Ascending aorta (tissue), 2 donors: ENCODE measurements around the gene NELL1. TPM values are rescaled to one million over a fixed set of nuclear protein-coding genes. Genes with fewer than 3 reads are reported as not detected.

ENCODE experiments used
- DNase-seq, 2 donors: peaks; one replicate each; pipeline ENCODE4 v3.0.0-alpha.2; 2019; ENCODE audit warnings: low spot score in 2 of 2
- H3K27ac ChIP-seq, 2 donors: fragments of 200-600 bp; sonication (generic); one replicate each; pipeline ENCODE4 v1.5.1; 2016 to 2017; ENCODE audit warnings: mild to moderate bottlenecking in 1 of 2
- H3K27me3 ChIP-seq: fragments of 200-600 bp; sonication (generic); one replicate; pipeline ENCODE4 v1.5.1; 2017
- H3K36me3 ChIP-seq, 2 donors: fragments of 200-600 bp; sonication (generic); one replicate each; pipeline ENCODE4 v1.5.1; 2016
- H3K4me1 ChIP-seq, 2 donors: fragments of 200-600 bp; sonication (generic); one replicate each; pipeline ENCODE4 v1.5.1; 2016 to 2017; ENCODE audit warnings: mild to moderate bottlenecking in 1 of 2
- H3K4me3 ChIP-seq, 2 donors: fragments of 200-600 bp; sonication (generic); one replicate each; pipeline ENCODE4 v1.5.1; 2016 to 2017; ENCODE audit warnings: mild to moderate bottlenecking in 1 of 2
- H3K9me3 ChIP-seq, 2 donors: fragments of 200-600 bp; sonication (generic); one replicate each; pipeline ENCODE4 v1.5.1; 2016
- CTCF ChIP-seq, 3 experiments: fragments of 200-600 bp in 2 of 3; fragments of 450-650 bp in 1 of 3; sonication (generic) in 2 of 3; IDR thresholded peaks; one replicate each; pipeline ENCODE4 v1.5.1; 2016 to 2019; ENCODE audit warnings: antibody characterized with exemption in 3 of 3, mild to moderate bottlenecking in 1 of 3, moderate library complexity in 1 of 3
- intact Hi-C: fragments of 100-400 bp; cut with DNase I; formaldehyde crosslinking; loops from one replicate; pipeline ENCODE4 v1.15.1; 2023
- total RNA-seq: library from RNA; depleted of rRNA; stranded (reverse); fragments of >200 nt; gene quantifications from one replicate; pipeline ENCODE4 v1.1.0, GENCODE V29; 2016

The NELL1 gene
- total RNA-seq, 1 donor from 2014 or later, result not detected

GRCh38 chr11:21446939-21447590 lies 777.7 kb downstream of the NELL1 start:
- Histone ChIP-seq H3K27ac (no peak overlapping the region), H3K4me3 (no peak overlapping the region), H3K36me3 (no peaks in the 10 kb centered on the region), H3K27me3 (no peaks in the 10 kb centered on the region), H3K9me3 (no peaks in the 10 kb centered on the region), H3K4me1 (no peaks in the 10 kb centered on the region)
- intact Hi-C loops, result no loop called here
- no peak for TF ChIP-seq CTCF (IDR thresholded peaks at IDR 0.05)
- DNase-seq, result no peak

GRCh38 chr11:21447871-21448270 lies 778.5 kb downstream of the NELL1 start:
- DNase-seq, result no peak
- no peaks in the 10 kb centered on the region for H3K27me3 ChIP-seq
- H3K27ac ChIP-seq, result no peak overlapping the region
- no peaks in the 10 kb centered on the region for H3K36me3 ChIP-seq
- no peaks in the 10 kb centered on the region for H3K4me1 ChIP-seq
- TF ChIP-seq CTCF (IDR thresholded peaks at IDR 0.05), result no peak
- no peak overlapping the region for H3K4me3 ChIP-seq
- H3K9me3 ChIP-seq, result no peaks in the 10 kb centered on the region
- intact Hi-C loops, result no loop called here

DNA sequence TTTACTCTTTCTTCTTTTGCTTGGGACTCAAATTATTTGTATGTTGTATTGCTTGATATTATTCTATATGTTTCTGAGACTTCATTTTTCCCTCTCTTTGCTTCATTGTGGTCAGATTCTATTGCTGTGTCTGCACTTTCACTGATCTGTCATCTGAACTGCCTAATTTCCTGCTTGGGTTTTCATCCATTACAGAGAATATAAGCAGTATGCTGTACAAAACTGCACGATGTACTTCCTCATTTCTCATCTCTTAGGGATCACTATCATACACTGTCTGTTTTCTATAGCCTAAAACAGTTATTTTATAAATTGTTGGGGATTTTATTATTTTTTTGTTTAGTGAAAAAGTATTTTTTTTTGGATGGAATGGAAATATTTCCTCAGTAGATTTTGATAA lies 786.8 kb downstream of the NELL1 start:
- DNase-seq, result no peak
- Histone ChIP-seq H3K4me1 (no peaks in the 10 kb centered on the region), H3K36me3 (no peaks in the 10 kb centered on the region), H3K27me3 (no peaks in the 10 kb centered on the region), H3K4me3 (no peak overlapping the region), H3K9me3 (no peaks in the 10 kb centered on the region), H3K27ac (no peak overlapping the region)
- TF ChIP-seq CTCF (IDR thresholded peaks at IDR 0.05), result no peak
- intact Hi-C loops, result no loop called here

DNA sequence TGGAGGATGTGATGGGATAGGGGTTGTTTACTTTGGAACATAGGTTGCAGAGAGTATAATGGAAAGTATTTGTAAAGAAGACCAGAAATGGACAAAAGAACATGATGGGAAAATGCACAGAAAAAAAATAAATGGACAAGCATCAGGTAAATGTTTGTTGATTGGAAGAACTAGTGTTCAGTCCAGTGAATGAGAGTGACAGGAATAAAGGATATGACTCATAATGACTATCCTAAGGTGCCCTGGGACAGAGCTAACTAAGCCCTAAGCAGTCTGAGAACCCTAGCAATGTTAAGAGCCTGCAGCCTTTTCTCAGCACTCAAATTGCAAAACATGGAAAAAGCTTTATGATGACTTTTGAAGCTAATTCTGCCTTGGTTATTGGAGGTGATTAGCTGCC lies 790.7 kb downstream of the NELL1 start:
- H3K4me3 ChIP-seq, result no peak overlapping the region
- intact Hi-C loops, result no loop called here
- no peaks in the 10 kb centered on the region for H3K4me1 ChIP-seq
- no peak overlapping the region for H3K27ac ChIP-seq
- H3K27me3 ChIP-seq, result no peaks in the 10 kb centered on the region
- no peak for DNase-seq
- H3K36me3 ChIP-seq, result no peaks in the 10 kb centered on the region
- H3K9me3 ChIP-seq, result no peaks in the 10 kb centered on the region
- no peak for TF ChIP-seq CTCF (IDR thresholded peaks at IDR 0.05)

GRCh38 chr11:21461701-21462100 lies 792.3 kb downstream of the NELL1 start:
- TF ChIP-seq CTCF (IDR thresholded peaks at IDR 0.05), result no peak
- Histone ChIP-seq H3K27me3 (no peaks in the 10 kb centered on the region), H3K9me3 (no peaks in the 10 kb centered on the region), H3K4me3 (no peak overlapping the region), H3K27ac (no peak overlapping the region), H3K4me1 (no peaks in the 10 kb centered on the region), H3K36me3 (no peaks in the 10 kb centered on the region)
- no peak for DNase-seq
- intact Hi-C loops, result no loop called here
